ENCODE data around the gene ISG15. TPM values are rescaled to one million over a fixed set of nuclear protein-coding genes. Genes with fewer than 3 reads are reported as not detected.

ISG15 gene
- total and polyA plus RNA-seq, 2 of the 13 experiments (the other 11 are each of a cell fraction or from before 2014, with no cell fraction given), result 42.1 to 54.9 TPM

DNA sequence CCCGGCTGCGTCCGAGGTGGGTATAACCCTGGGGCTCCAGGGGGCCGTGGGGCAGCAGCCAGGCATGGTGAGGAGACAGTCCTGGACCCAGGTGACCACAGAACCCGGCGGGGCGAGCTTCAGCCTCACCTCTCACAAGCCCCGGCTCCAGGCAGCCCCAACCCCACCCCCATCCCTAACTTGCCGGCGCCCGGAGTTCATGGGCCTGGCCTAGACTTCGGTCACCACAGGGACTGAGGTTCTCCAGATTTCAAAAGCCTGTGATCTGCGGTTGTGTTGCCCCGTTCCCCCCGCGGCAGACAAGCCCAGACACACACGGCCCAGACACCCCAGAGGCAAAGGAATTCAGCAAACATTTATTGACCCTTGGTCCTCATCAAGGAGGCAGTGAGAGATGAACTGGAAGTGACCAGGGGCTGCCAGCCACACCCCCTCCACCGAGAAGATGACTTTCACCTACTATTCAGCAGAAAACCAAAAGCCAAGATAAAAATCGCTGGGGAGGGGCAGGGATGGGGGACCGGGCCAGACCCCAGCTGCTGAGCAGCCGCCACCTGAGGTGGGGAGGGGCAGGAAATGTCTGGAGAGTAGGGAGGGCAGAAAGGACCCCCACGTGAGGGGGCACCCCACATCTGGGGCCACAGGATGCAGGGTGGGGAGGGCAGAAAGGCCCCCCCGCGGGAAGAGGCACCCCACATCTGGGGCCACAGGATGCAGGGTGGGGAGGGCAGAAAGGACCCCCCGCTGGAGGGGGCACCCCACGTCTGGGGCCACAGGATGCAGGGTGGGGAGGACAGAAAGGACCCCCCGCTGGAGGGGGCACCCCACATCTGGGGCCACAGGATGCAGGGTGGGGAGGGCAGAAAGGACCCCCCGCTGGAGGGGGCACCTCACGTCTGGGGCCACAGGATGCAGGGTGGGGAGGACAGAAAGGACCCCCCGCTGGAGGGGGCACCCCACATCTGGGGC is 17.3 kb upstream of the ISG15 start (continued):
- TF ChIP-seq SMYD3 (CRISPR knock-in tag; IDR thresholded peaks at IDR 0.05) (no peak), MTF2 (CRISPR knock-in tag; IDR thresholded peaks at IDR 0.05; ENCODE audit: borderline replicate concordance) (no peak), ZBTB8A (CRISPR knock-in tag; IDR thresholded peaks at IDR 0.05; ENCODE audit: borderline replicate concordance, low read depth) (no peak), NR2F6 (IDR thresholded peaks at IDR 0.05) (0 out of 2 replicates have a peak, but pooled peaks have one; percentile 23), NR2F6 (CRISPR knock-in tag; IDR thresholded peaks at IDR 0.05) (no peak; the same call in 1 of the 2 replicates), ZNF350 (CRISPR knock-in tag; IDR thresholded peaks at IDR 0.05; ENCODE audit: borderline replicate concordance, low read depth) (no peak), DR1 (CRISPR knock-in tag; IDR thresholded peaks at IDR 0.05) (no peak), ZNF331 (CRISPR knock-in tag; IDR thresholded peaks at IDR 0.05) (0 out of 2 replicates have a peak, but pooled peaks have one; percentile 20), ZNF292 (CRISPR knock-in tag; IDR thresholded peaks at IDR 0.05; ENCODE audit: borderline replicate concordance, low read depth) (no peak), TSC22D2 (CRISPR knock-in tag; IDR thresholded peaks at IDR 0.05; ENCODE audit: borderline replicate concordance) (no peak), PHF21A (CRISPR knock-in tag; IDR thresholded peaks at IDR 0.05) (peak; percentile 82), NRL (CRISPR knock-in tag; IDR thresholded peaks at IDR 0.05; ENCODE audit: borderline replicate concordance) (no peak), ISX (CRISPR knock-in tag; conservative IDR thresholded peaks at IDR 0.05) (no peak), AKAP8 (CRISPR knock-in tag; IDR thresholded peaks at IDR 0.05) (no peak; the same call in 1 of the 2 replicates), ZNF235 (CRISPR knock-in tag; IDR thresholded peaks at IDR 0.05; ENCODE audit: borderline replicate concordance) (no peak), HMG20B (CRISPR knock-in tag; conservative IDR thresholded peaks at IDR 0.05) (no peak), LCORL (IDR thresholded peaks at IDR 0.05) (no peak), LCORL (CRISPR knock-in tag; IDR thresholded peaks at IDR 0.05) (peak; percentile 56; the same call in 1 of the 2 replicates), ZNF792 (CRISPR knock-in tag; IDR thresholded peaks at IDR 0.05) (no peak), ZSCAN12 (CRISPR knock-in tag; IDR thresholded peaks at IDR 0.05) (no peak), FOXA1 (IDR thresholded peaks at IDR 0.05) (no peak), FOXA1 (CRISPR knock-in tag; IDR thresholded peaks at IDR 0.05) (no peak), NONO (IDR thresholded peaks at IDR 0.05) (no peak), NONO (CRISPR knock-in tag; conservative IDR thresholded peaks at IDR 0.05) (no peak; the same call in 1 of the 2 replicates), ZNF552 (CRISPR knock-in tag; IDR thresholded peaks at IDR 0.05; ENCODE audit: borderline replicate concordance) (no peak)
- TF ChIP-seq, protein P1, sequence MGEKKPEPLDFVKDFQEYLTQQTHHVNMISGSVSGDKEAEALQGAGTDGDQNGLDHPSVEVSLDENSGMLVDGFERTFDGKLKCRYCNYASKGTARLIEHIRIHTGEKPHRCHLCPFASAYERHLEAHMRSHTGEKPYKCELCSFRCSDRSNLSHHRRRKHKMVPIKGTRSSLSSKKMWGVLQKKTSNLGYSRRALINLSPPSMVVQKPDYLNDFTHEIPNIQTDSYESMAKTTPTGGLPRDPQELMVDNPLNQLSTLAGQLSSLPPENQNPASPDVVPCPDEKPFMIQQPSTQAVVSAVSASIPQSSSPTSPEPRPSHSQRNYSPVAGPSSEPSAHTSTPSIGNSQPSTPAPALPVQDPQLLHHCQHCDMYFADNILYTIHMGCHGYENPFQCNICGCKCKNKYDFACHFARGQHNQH (CRISPR knock-in tag; IDR thresholded peaks at IDR 0.05), result no peak
- TF ChIP-seq, protein P2, sequence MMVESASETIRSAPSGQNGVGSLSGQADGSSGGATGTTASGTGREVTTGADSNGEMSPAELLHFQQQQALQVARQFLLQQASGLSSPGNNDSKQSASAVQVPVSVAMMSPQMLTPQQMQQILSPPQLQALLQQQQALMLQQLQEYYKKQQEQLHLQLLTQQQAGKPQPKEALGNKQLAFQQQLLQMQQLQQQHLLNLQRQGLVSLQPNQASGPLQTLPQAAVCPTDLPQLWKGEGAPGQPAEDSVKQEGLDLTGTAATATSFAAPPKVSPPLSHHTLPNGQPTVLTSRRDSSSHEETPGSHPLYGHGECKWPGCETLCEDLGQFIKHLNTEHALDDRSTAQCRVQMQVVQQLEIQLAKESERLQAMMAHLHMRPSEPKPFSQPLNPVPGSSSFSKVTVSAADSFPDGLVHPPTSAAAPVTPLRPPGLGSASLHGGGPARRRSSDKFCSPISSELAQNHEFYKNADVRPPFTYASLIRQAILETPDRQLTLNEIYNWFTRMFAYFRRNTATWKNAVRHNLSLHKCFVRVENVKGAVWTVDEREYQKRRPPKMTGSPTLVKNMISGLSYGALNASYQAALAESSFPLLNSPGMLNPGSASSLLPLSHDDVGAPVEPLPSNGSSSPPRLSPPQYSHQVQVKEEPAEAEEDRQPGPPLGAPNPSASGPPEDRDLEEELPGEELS (CRISPR knock-in tag; IDR thresholded peaks at IDR 0.05), result peak; percentile 69; the same call in 1 of the 2 replicates
- TF ChIP-seq, protein P3, sequence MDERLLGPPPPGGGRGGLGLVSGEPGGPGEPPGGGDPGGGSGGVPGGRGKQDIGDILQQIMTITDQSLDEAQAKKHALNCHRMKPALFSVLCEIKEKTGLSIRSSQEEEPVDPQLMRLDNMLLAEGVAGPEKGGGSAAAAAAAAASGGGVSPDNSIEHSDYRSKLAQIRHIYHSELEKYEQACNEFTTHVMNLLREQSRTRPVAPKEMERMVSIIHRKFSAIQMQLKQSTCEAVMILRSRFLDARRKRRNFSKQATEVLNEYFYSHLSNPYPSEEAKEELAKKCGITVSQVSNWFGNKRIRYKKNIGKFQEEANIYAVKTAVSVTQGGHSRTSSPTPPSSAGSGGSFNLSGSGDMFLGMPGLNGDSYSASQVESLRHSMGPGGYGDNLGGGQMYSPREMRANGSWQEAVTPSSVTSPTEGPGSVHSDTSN (CRISPR knock-in tag; IDR thresholded peaks at IDR 0.05), result no peak
- TF ChIP-seq, protein P4, sequence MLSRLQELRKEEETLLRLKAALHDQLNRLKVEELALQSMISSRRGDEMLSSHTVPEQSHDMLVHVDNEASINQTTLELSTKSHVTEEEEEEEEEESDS (CRISPR knock-in tag; IDR thresholded peaks at IDR 0.05; ENCODE audit: borderline replicate concordance), result no peak

All from HepG2 (cell line).